Keratinocyte (primary cell): Measurements from ENCODE around the gene ZNF385A. TPM values are rescaled to one million over a fixed set of nuclear protein-coding genes. Genes with fewer than 3 reads are reported as not detected.
A peak's percentile ranks its signal among the peaks of the same experiment; 100 is the strongest.

Source experiments
- DNase-seq: peaks from one replicate; pipeline ENCODE4 v3.0.0-alpha.2; 2011; ENCODE audit warnings: low read depth, missing footprints, low spot score
- FAIRE-seq: peaks from 2 replicates; lab custom pipeline; 2011; peaks lifted over from hg19 to GRCh38; lab: Jason Lieb, UNC
- H2AFZ ChIP-seq: 2 replicates; pipeline ENCODE4 v1.6.0; 2012; ENCODE audit warnings: low read length, control low read depth, inconsistent platforms; ENCODE audit not compliant: control insufficient read depth
- H3K27ac ChIP-seq: 2 replicates; pipeline ENCODE4 v1.5.1; 2011; ENCODE audit warnings: low read length; ENCODE audit not compliant: control insufficient read depth, insufficient read depth
- H3K27me3 ChIP-seq: 3 replicates; pipeline ENCODE4 v1.6.0; 2011; ENCODE audit warnings: low read length; ENCODE audit not compliant: control insufficient read depth, insufficient read depth; ENCODE audit errors: extremely low read depth
- H3K36me3 ChIP-seq, 2 experiments: 2 replicates in 1 of 2; 3 replicates in 1 of 2; pipeline ENCODE4 v1.5.1; 2011; ENCODE audit warnings: low read length in 2 of 2, mild to moderate bottlenecking in 1 of 2; ENCODE audit not compliant: control insufficient read depth in 2 of 2, insufficient read depth in 2 of 2; ENCODE audit errors: extremely low read depth in 1 of 2
- H3K4me1 ChIP-seq: 3 replicates; pipeline ENCODE4 v1.5.1; 2011; ENCODE audit warnings: low read length; ENCODE audit not compliant: control insufficient read depth, insufficient read depth; ENCODE audit errors: extremely low read depth
- H3K4me2 ChIP-seq: 3 replicates; pipeline ENCODE4 v1.6.0; 2011; ENCODE audit warnings: low read depth, low read length; ENCODE audit not compliant: control insufficient read depth, insufficient read depth; ENCODE audit errors: extremely low read depth
- H3K4me3 ChIP-seq, 3 experiments: fragments of 200-600 bp in 1 of 3; sonication (generic) in 1 of 3; 2 replicates in 2 of 3; 3 replicates in 1 of 3; pipeline ENCODE4 v1.5.1; 2011 to 2016; ENCODE audit warnings: low read length in 3 of 3, mild to moderate bottlenecking in 3 of 3, control low read depth in 2 of 3, inconsistent platforms in 1 of 3, low read depth in 1 of 3, mixed read lengths in 1 of 3, mixed run types in 1 of 3, moderate library complexity in 1 of 3; ENCODE audit not compliant: control insufficient read depth in 2 of 3, insufficient read depth in 2 of 3; ENCODE audit errors: extremely low read depth in 1 of 3
- H3K79me2 ChIP-seq: 2 replicates; pipeline ENCODE4 v1.6.0; 2012; ENCODE audit warnings: low read length; ENCODE audit not compliant: control insufficient read depth, insufficient read depth
- H3K9ac ChIP-seq: 3 replicates; pipeline ENCODE4 v1.6.0; 2011; ENCODE audit warnings: low read length; ENCODE audit not compliant: control insufficient read depth, insufficient read depth; ENCODE audit errors: extremely low read depth
- H3K9me1 ChIP-seq: 3 replicates; pipeline ENCODE4 v1.6.0; 2011; ENCODE audit warnings: low read length; ENCODE audit not compliant: control insufficient read depth, insufficient read depth; ENCODE audit errors: extremely low read depth
- H3K9me3 ChIP-seq: 2 replicates; pipeline ENCODE4 v1.5.1; 2012; ENCODE audit warnings: low read depth, low read length; ENCODE audit not compliant: control insufficient read depth
- H4K20me1 ChIP-seq: 3 replicates; pipeline ENCODE4 v1.6.0; 2011; ENCODE audit warnings: low read length; ENCODE audit not compliant: control insufficient read depth, insufficient read depth; ENCODE audit errors: extremely low read depth
- CTCF ChIP-seq, 3 experiments: IDR thresholded peaks in 1 of 3; conservative IDR thresholded peaks in 1 of 3; optimal IDR thresholded peaks in 1 of 3; 2 replicates in 2 of 3; 3 replicates in 1 of 3; pipeline versions ENCODE3 to v1.5.1; 2011; ENCODE audit warnings: low read length in 3 of 3, mild to moderate bottlenecking in 3 of 3, moderate library complexity in 2 of 3, control low read depth in 1 of 3, inconsistent platforms in 1 of 3; ENCODE audit not compliant: insufficient read depth in 2 of 3; ENCODE audit errors: extremely low read depth in 1 of 3
- EZH2 ChIP-seq: IDR thresholded peaks from one replicate; pipeline ENCODE4 v1.6.1; 2012; ENCODE audit warnings: inconsistent platforms, mild to moderate bottlenecking, low read length, moderate library complexity
- dilution Hi-C: fragments of 300-500 bp; cut with MboI; formaldehyde crosslinking; loops from one replicate; pipeline ENCODE4 v1.7.0; 2020; ENCODE audit warnings: low sequenced_read_pairs; ENCODE audit not compliant: extremely low pct_ligation_motif_present
- polyA plus RNA-seq, 5 experiments: library from polyadenylated mRNA; depleted of rRNA in 3 of 5; stranded (reverse) in 3 of 5; stranded (forward) in 1 of 5; unstranded in 1 of 5; fragments of >200 nt; gene quantifications; 1 replicate in 1 of 5; 2 replicates in 3 of 5; 3 replicates in 1 of 5; pipeline versions ENCODE4 v1.2.1 to v1.2.3, GENCODE V29; 2011 to 2012; ENCODE audit warnings: missing spikeins in 2 of 5, low read depth in 1 of 5, low replicate concordance in 1 of 5

The ZNF385A gene
- polyA plus RNA-seq, 1 donor (not counting 4 experiments of a cell fraction or from before 2014, with no cell fraction given): 11.4 TPM

DNA sequence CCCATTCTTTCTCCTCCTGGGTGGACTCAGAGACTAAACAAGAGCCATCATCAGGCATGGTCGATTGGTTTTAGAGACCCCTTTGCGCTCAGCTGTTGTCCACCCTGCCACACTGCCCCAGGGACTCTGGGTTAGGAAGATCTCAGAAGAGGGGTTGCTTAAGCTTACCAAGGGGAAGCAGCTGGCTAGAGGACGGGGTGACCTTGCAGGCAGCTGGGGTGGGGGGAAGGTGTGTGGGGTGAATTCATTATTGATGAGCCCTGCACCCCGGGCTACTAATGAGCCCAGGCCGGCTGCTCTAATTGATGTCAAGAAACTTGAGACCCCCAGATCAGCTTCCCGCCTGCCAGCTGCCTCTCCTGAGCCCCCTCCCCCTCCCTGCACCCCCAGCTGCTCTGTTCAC lies 8.7 kb upstream of the ZNF385A start:
- DNase-seq: no peak

DNA sequence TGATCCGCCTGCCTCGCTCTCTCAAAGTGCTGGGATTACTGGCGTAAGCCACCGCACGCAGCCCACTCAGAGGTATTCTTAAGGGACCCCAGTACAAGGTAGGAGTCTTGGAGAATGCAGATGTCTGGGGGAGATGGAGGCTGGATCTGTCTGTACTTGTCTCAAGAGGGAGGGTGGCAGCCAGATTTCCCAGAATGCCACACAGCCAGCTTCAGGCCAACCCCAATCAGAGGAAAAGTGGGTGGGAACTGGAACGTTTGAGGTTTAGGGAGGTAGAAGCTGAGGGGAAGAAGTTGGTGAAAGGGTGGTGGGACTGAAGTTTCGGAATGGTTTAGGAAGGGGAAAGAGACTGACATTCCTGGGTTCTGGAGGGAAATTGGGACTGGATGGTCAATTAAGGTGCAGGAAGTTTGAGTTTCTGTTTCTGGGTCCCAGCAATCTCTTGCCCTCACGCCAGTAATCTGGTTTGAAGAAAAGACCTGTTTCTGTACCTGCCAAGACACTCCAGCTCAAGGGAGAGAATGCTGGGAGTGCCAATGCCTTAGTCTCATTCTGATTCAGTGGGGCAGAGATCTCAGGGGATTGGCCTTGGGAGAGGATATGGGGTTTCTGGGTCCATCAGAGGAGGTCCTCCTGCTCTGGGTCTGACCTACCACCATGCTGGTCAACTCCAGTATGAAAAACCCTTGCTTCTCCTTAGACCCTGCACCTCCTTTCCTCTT lies 8.1 kb upstream of the ZNF385A start:
- dilution Hi-C loops: no loop called here
- H2AFZ ChIP-seq: no peak overlapping the region
- no peak for TF ChIP-seq CTCF (optimal IDR thresholded peaks at IDR 0.05 in 1 of 3, IDR thresholded peaks at IDR 0.05 in 1 of 3, conservative IDR thresholded peaks at IDR 0.05 in 1 of 3; ENCODE audit: extremely low read depth in 1 of 3, insufficient read depth in 2 of 3, low read length in 3 of 3)
- TF ChIP-seq EZH2: no peak
- H3K27me3 ChIP-seq: no peaks in the 10 kb centered on the region
- no peak overlapping the region for H3K4me3 ChIP-seq
- peak overlapping the region; percentile 2 for H3K27ac ChIP-seq
- H3K9ac ChIP-seq: no peak overlapping the region
- peak overlapping the region; percentile 22 for H3K4me2 ChIP-seq
- peaks cover 31% of the 10 kb centered on the region for H3K79me2 ChIP-seq
- DNase-seq: no peak
- FAIRE-seq: no peak
- H4K20me1 ChIP-seq: no peaks in the 10 kb centered on the region
- peaks cover 1% of the 10 kb centered on the region for H3K9me1 ChIP-seq
- H3K9me3 ChIP-seq: no peaks in the 10 kb centered on the region
- peaks cover 19 to 39% of the 10 kb centered on the region in 2 experiments for H3K36me3 ChIP-seq
- peaks cover 56% of the 10 kb centered on the region for H3K4me1 ChIP-seq

More for the DNA sequence above, 8.7 kb upstream of the ZNF385A start:
- no peak for FAIRE-seq
- no peaks in the 10 kb centered on the region for H3K9me1 ChIP-seq
- H3K27me3 ChIP-seq: no peaks in the 10 kb centered on the region
- dilution Hi-C loops: no loop called here
- H4K20me1 ChIP-seq: no peaks in the 10 kb centered on the region
- H3K27ac ChIP-seq: peak overlapping the region; percentile 10
- no peaks in the 10 kb centered on the region for H3K9me3 ChIP-seq
- H3K4me2 ChIP-seq: no peak overlapping the region
- H3K4me3 ChIP-seq: no peak overlapping the region
- no peak overlapping the region for H3K9ac ChIP-seq
- TF ChIP-seq EZH2: no peak
- no peak for TF ChIP-seq CTCF (optimal IDR thresholded peaks at IDR 0.05 in 1 of 3, IDR thresholded peaks at IDR 0.05 in 1 of 3, conservative IDR thresholded peaks at IDR 0.05 in 1 of 3; ENCODE audit: extremely low read depth in 1 of 3, insufficient read depth in 2 of 3, low read length in 3 of 3)
- peaks cover 21 to 43% of the 10 kb centered on the region in 2 experiments for H3K36me3 ChIP-seq
- peaks cover 26% of the 10 kb centered on the region for H3K79me2 ChIP-seq
- peaks cover 51% of the 10 kb centered on the region for H3K4me1 ChIP-seq
- no peak overlapping the region for H2AFZ ChIP-seq
